ENCODE results near the gene GPC6. TPM values are rescaled to one million over a fixed set of nuclear protein-coding genes. Genes with fewer than 3 reads are reported as not detected.

Gene GPC6
- total RNA-seq, 1 experiment from 2014 or later = 0.22 TPM

GRCh38 chr13:93797463-93797862 lies 570.9 kb downstream of the GPC6 start (continued):
- no peak for TF ChIP-seq YY1 (IDR thresholded peaks at IDR 0.05; ENCODE audit: extremely low read depth, insufficient replicate concordance, low read depth, low read length)
- TF ChIP-seq FOSL1 (IDR thresholded peaks at IDR 0.05; ENCODE audit: low read depth) = no peak

DNA sequence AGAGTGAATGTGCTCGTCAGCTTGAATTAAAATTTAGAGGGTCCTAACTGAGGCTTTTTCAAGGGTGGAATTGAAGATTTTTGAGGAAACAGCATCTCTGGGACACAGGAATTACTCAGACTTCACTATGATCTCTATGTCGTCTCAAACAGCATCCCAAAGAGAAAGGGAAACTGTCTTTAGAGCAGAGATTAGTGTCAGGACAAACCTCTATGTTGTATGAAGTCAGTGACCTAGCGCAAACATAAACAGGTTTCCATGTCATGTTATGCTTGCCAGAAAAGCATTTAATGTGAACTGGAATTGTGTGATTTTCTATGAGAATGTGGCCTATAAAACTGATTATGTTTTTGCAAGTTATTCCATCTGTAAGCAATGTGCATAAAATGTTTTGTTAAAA lies 573.7 kb downstream of the GPC6 start:
- Histone ChIP-seq H3K36me3 (ENCODE audit: control insufficient read depth in 1 of 2, insufficient read depth in 2 of 2, low read length in 2 of 2) (no peaks in the 10 kb centered on the region), H4K20me1 (ENCODE audit: insufficient read depth) (no peaks in the 10 kb centered on the region), H3K79me2 (ENCODE audit: insufficient read depth, low read length) (no peaks in the 10 kb centered on the region), H3K4me1 (ENCODE audit: control insufficient read depth in 1 of 2, insufficient read depth in 2 of 2, low read length in 2 of 2) (no peaks in the 10 kb centered on the region), H3K27me3 (ENCODE audit: insufficient read depth, low read length) (no peaks in the 10 kb centered on the region), H3K9me3 (ENCODE audit: control insufficient read depth in 1 of 2, insufficient read depth in 1 of 2, low read depth in 1 of 2, low read length in 2 of 2) (peaks cover 13 to 41% of the 10 kb centered on the region in 2 experiments; a peak in 3 of 4 replicates), H3K4me3 (replicated peaks in 1 of 2; ENCODE audit: low read depth in 1 of 2, low read length in 2 of 2) (no peak overlapping the region), H3K4me2 (ENCODE audit: low read length) (no peak overlapping the region), H3K9ac (ENCODE audit: low read length) (no peak overlapping the region), H2AFZ (ENCODE audit: low read depth, low read length, poor library complexity, severe bottlenecking) (no peak overlapping the region), H3K27ac (ENCODE audit: low read depth, low read length) (no peak overlapping the region), H3K9me2 (ENCODE audit: insufficient read depth) (no peaks in the 10 kb centered on the region)
- ATAC-seq = no peak
- DNase-seq (ENCODE audit: low read depth, low spot score) = no peak
- POLR2A ChIA-PET = no interaction called here
- no TSS peak for BruUV-seq (replicated peaks)
- CTCF ChIA-PET = no interaction called here
- intact Hi-C loops (cut with micrococcal nuclease) = no loop called here
- RAD21 ChIA-PET (ENCODE audit: low non-redundant PET in 1 of 2, low total read pairs in 2 of 2, uncharacterized antibody in 2 of 2, unreplicated experiment in 2 of 2) = no interaction called here
- TF ChIP-seq EZH2phosphoT487 (IDR thresholded peaks at IDR 0.05; ENCODE audit: borderline replicate concordance) (no peak), SRF (IDR thresholded peaks at IDR 0.05; ENCODE audit: low read depth) (no peak), YY1 (IDR thresholded peaks at IDR 0.05; ENCODE audit: extremely low read depth, insufficient replicate concordance, low read depth, low read length) (no peak), CBX3 (IDR thresholded peaks at IDR 0.05; ENCODE audit: low read depth) (no peak), FOSL1 (IDR thresholded peaks at IDR 0.05; ENCODE audit: low read depth) (no peak), EGR1 (IDR thresholded peaks at IDR 0.05; ENCODE audit: low read depth) (no peak), CEBPB (IDR thresholded peaks at IDR 0.05; ENCODE audit: low read depth) (no peak), SIN3A (IDR thresholded peaks at IDR 0.05; ENCODE audit: low read depth) (no peak), ATF3 (IDR thresholded peaks at IDR 0.05) (no peak)

GRCh38 chr13:93805736-93806135 lies 579.1 kb downstream of the GPC6 start:
- POLR2A ChIA-PET = no interaction called here
- Histone ChIP-seq H3K9me3 (ENCODE audit: control insufficient read depth in 1 of 2, insufficient read depth in 1 of 2, low read depth in 1 of 2, low read length in 2 of 2) (peaks cover 0 to 40% of the 10 kb centered on the region in 2 experiments; a peak in 2 of 4 replicates), H3K36me3 (ENCODE audit: control insufficient read depth in 1 of 2, insufficient read depth in 2 of 2, low read length in 2 of 2) (no peaks in the 10 kb centered on the region), H3K4me3 (replicated peaks in 1 of 2; ENCODE audit: low read depth in 1 of 2, low read length in 2 of 2) (no peak overlapping the region), H3K27me3 (ENCODE audit: insufficient read depth, low read length) (no peaks in the 10 kb centered on the region), H3K4me2 (ENCODE audit: low read length) (no peak overlapping the region), H3K27ac (ENCODE audit: low read depth, low read length) (no peak overlapping the region), H3K4me1 (ENCODE audit: control insufficient read depth in 1 of 2, insufficient read depth in 2 of 2, low read length in 2 of 2) (no peaks in the 10 kb centered on the region), H2AFZ (ENCODE audit: low read depth, low read length, poor library complexity, severe bottlenecking) (no peak overlapping the region), H3K79me2 (ENCODE audit: insufficient read depth, low read length) (no peaks in the 10 kb centered on the region), H3K9ac (ENCODE audit: low read length) (no peak overlapping the region), H4K20me1 (ENCODE audit: insufficient read depth) (no peaks in the 10 kb centered on the region), H3K9me2 (ENCODE audit: insufficient read depth) (no peaks in the 10 kb centered on the region)
- ATAC-seq (no peak), DNase-seq (ENCODE audit: low read depth, low spot score) (no peak)
- intact Hi-C loops (cut with micrococcal nuclease) = no loop called here
- CTCF ChIA-PET = no interaction called here
- BruUV-seq (replicated peaks) = no TSS peak
- RAD21 ChIA-PET (ENCODE audit: low non-redundant PET in 1 of 2, low total read pairs in 2 of 2, uncharacterized antibody in 2 of 2, unreplicated experiment in 2 of 2) = no interaction called here
- no peak for TF ChIP-seq SRF (IDR thresholded peaks at IDR 0.05; ENCODE audit: low read depth)
- TF ChIP-seq EZH2 (IDR thresholded peaks at IDR 0.05) = no peak
- no peak for TF ChIP-seq CEBPB (IDR thresholded peaks at IDR 0.05; ENCODE audit: low read depth)
- no peak for TF ChIP-seq ZFX (IDR thresholded peaks at IDR 0.05)
- TF ChIP-seq, protein P1, sequence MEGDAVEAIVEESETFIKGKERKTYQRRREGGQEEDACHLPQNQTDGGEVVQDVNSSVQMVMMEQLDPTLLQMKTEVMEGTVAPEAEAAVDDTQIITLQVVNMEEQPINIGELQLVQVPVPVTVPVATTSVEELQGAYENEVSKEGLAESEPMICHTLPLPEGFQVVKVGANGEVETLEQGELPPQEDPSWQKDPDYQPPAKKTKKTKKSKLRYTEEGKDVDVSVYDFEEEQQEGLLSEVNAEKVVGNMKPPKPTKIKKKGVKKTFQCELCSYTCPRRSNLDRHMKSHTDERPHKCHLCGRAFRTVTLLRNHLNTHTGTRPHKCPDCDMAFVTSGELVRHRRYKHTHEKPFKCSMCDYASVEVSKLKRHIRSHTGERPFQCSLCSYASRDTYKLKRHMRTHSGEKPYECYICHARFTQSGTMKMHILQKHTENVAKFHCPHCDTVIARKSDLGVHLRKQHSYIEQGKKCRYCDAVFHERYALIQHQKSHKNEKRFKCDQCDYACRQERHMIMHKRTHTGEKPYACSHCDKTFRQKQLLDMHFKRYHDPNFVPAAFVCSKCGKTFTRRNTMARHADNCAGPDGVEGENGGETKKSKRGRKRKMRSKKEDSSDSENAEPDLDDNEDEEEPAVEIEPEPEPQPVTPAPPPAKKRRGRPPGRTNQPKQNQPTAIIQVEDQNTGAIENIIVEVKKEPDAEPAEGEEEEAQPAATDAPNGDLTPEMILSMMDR (IDR thresholded peaks at IDR 0.05 in 2 of 3, conservative IDR thresholded peaks at IDR 0.05 in 1 of 3; ENCODE audit: borderline replicate concordance in 1 of 3, insufficient read depth in 1 of 3, low read depth in 2 of 3, low read length in 2 of 3) = no peak
- no peak for TF ChIP-seq EGR1 (IDR thresholded peaks at IDR 0.05; ENCODE audit: low read depth)
